Fibroblast of lung (primary cell): ENCODE results near the gene MTREX.

Experiments
- CTCF ChIP-seq, 2 donors: IDR thresholded peaks in 1 of 2; conservative IDR thresholded peaks in 1 of 2; 1 replicate in 1 of 2; 2 replicates in 1 of 2; pipeline ENCODE4 v1.5.1; 2011 to 2012; ENCODE audit warnings: low read length in 2 of 2, control low read depth in 1 of 2, inconsistent platforms in 1 of 2, low read depth in 1 of 2, mild to moderate bottlenecking in 1 of 2
- EZH2 ChIP-seq: IDR thresholded peaks from 2 replicates; pipeline ENCODE4 v1.5.1; 2012; ENCODE audit warnings: low read length, control low read depth, mild to moderate bottlenecking; ENCODE audit errors: missing control alignments

- TF ChIP-seq CTCF (conservative IDR thresholded peaks at IDR 0.05 in 1 of 2, IDR thresholded peaks at IDR 0.05 in 1 of 2; ENCODE audit: low read depth in 1 of 2, low read length in 2 of 2) (no peak), EZH2 (no peak)
Measured at GRCh38 chr5:55387865-55388264, 80.1 kb downstream of the MTREX start.
